Activated T-cell treated with anti-CD3 and anti-CD28 coated beads, Interleukin-2, amount 50 U/mL, for 24 hours (primary cell): ENCODE results near the gene TLK1.

ENCODE experiments used
- DNase-seq: peaks from one replicate; pipeline ENCODE4 v3.0.0-alpha.2; 2020
- H3K27ac Mint-ChIP-seq: 2 replicates; pipeline ENCODE4 v1.8.0; 2020; ENCODE audit warnings: mild to moderate bottlenecking, mixed read lengths
- H3K27me3 Mint-ChIP-seq: 2 replicates; pipeline ENCODE4 v1.8.0; 2020; ENCODE audit warnings: mixed read lengths
- H3K36me3 Mint-ChIP-seq: 2 replicates; pipeline ENCODE4 v1.8.0; 2020; ENCODE audit warnings: low read depth, mixed read lengths
- H3K4me1 Mint-ChIP-seq: 2 replicates; pipeline ENCODE4 v1.8.0; 2020; ENCODE audit warnings: low read depth, mixed read lengths
- H3K4me3 Mint-ChIP-seq: 2 replicates; pipeline ENCODE4 v1.8.0; 2020; ENCODE audit warnings: mild to moderate bottlenecking, moderate library complexity, mixed read lengths
- H3K9me3 Mint-ChIP-seq: 2 replicates; pipeline ENCODE4 v1.8.0; 2020; ENCODE audit warnings: mixed read lengths

TLK1 gene

GRCh38 chr2:171142398-171142797 is 18.3 kb downstream of the TLK1 start:
- H3K9me3 Mint-ChIP-seq = no peaks in the 10 kb centered on the region
- no peak overlapping the region for H3K4me3 Mint-ChIP-seq
- no peak for DNase-seq
- peaks cover 81% of the 10 kb centered on the region for H3K4me1 Mint-ChIP-seq
- no peaks in the 10 kb centered on the region for H3K27me3 Mint-ChIP-seq
- H3K27ac Mint-ChIP-seq = no peak overlapping the region
- peaks cover 7% of the 10 kb centered on the region for H3K36me3 Mint-ChIP-seq

- H3K4me3 Mint-ChIP-seq = no peak overlapping the region
- no peak for DNase-seq
- peak overlapping the region; percentile 5 for H3K27ac Mint-ChIP-seq
- H3K9me3 Mint-ChIP-seq = no peaks in the 10 kb centered on the region
- peaks cover 7% of the 10 kb centered on the region for H3K36me3 Mint-ChIP-seq
- no peaks in the 10 kb centered on the region for H3K27me3 Mint-ChIP-seq
- H3K4me1 Mint-ChIP-seq = peaks cover 81% of the 10 kb centered on the region
These were observed 19.4 kb downstream of the TLK1 start for GRCh38 chr2:171141320-171141719.

- Mint-ChIP-seq H3K27ac (peak overlapping the region; percentile 3), H3K9me3 (peaks cover 2% of the 10 kb centered on the region), H3K27me3 (no peaks in the 10 kb centered on the region), H3K4me3 (no peak overlapping the region), H3K36me3 (peaks cover 6% of the 10 kb centered on the region), H3K4me1 (peaks cover 85% of the 10 kb centered on the region)
- DNase-seq = no peak
These were observed 20.8 kb downstream of the TLK1 start for GRCh38 chr2:171139860-171140259.

- Mint-ChIP-seq H3K4me1 (peaks cover 81% of the 10 kb centered on the region), H3K9me3 (peaks cover 2% of the 10 kb centered on the region), H3K27me3 (no peaks in the 10 kb centered on the region), H3K4me3 (peak overlapping the region; percentile 32), H3K27ac (peak overlapping the region; percentile 89), H3K36me3 (peaks cover 15% of the 10 kb centered on the region)
- no peak for DNase-seq
These were observed 24.7 kb downstream of the TLK1 start for GRCh38 chr2:171136024-171136423.

GRCh38 chr2:171134624-171135230 is 26.0 kb downstream of the TLK1 start:
- peak overlapping the region; percentile 17 for H3K27ac Mint-ChIP-seq
- peaks cover 15% of the 10 kb centered on the region for H3K36me3 Mint-ChIP-seq
- peaks cover 2% of the 10 kb centered on the region for H3K9me3 Mint-ChIP-seq
- H3K4me3 Mint-ChIP-seq = no peak overlapping the region
- H3K27me3 Mint-ChIP-seq = no peaks in the 10 kb centered on the region
- H3K4me1 Mint-ChIP-seq = peaks cover 74% of the 10 kb centered on the region
- DNase-seq = no peak

GRCh38 chr2:171132086-171132485 is 28.6 kb downstream of the TLK1 start:
- H3K36me3 Mint-ChIP-seq = peaks cover 15% of the 10 kb centered on the region
- H3K4me1 Mint-ChIP-seq = peaks cover 70% of the 10 kb centered on the region
- no peaks in the 10 kb centered on the region for H3K27me3 Mint-ChIP-seq
- no peak overlapping the region for H3K27ac Mint-ChIP-seq
- DNase-seq = no peak
- no peak overlapping the region for H3K4me3 Mint-ChIP-seq
- peaks cover 2% of the 10 kb centered on the region for H3K9me3 Mint-ChIP-seq

GRCh38 chr2:171128461-171128860 is 32.2 kb downstream of the TLK1 start:
- Mint-ChIP-seq H3K27ac (no peak overlapping the region), H3K27me3 (no peaks in the 10 kb centered on the region), H3K36me3 (peaks cover 8% of the 10 kb centered on the region), H3K4me1 (peaks cover 60% of the 10 kb centered on the region), H3K9me3 (no peaks in the 10 kb centered on the region), H3K4me3 (no peak overlapping the region)
- DNase-seq = no peak

GRCh38 chr2:171124541-171124940 is 36.2 kb downstream of the TLK1 start:
- Mint-ChIP-seq H3K27ac (no peak overlapping the region), H3K4me1 (peaks cover 55% of the 10 kb centered on the region), H3K27me3 (no peaks in the 10 kb centered on the region), H3K4me3 (no peak overlapping the region), H3K9me3 (no peaks in the 10 kb centered on the region), H3K36me3 (peaks cover 5% of the 10 kb centered on the region)
- DNase-seq = no peak

- Mint-ChIP-seq H3K4me3 (no peak overlapping the region), H3K27me3 (no peaks in the 10 kb centered on the region), H3K27ac (no peak overlapping the region), H3K36me3 (peaks cover 79% of the 10 kb centered on the region), H3K9me3 (no peaks in the 10 kb centered on the region), H3K4me1 (peaks cover 51% of the 10 kb centered on the region)
- DNase-seq = no peak
These were observed 51.1 kb downstream of the TLK1 start for GRCh38 chr2:171109571-171109970.

- DNase-seq = no peak
- Mint-ChIP-seq H3K27me3 (no peaks in the 10 kb centered on the region), H3K36me3 (peaks cover 78% of the 10 kb centered on the region), H3K27ac (no peak overlapping the region), H3K4me3 (no peak overlapping the region), H3K9me3 (no peaks in the 10 kb centered on the region), H3K4me1 (peaks cover 55% of the 10 kb centered on the region)
These were observed 51.7 kb downstream of the TLK1 start for GRCh38 chr2:171109020-171109419.

GRCh38 chr2:171107803-171108202 is 52.9 kb downstream of the TLK1 start:
- Mint-ChIP-seq H3K4me3 (no peak overlapping the region), H3K9me3 (no peaks in the 10 kb centered on the region), H3K36me3 (peaks cover 77% of the 10 kb centered on the region), H3K4me1 (peaks cover 65% of the 10 kb centered on the region), H3K27ac (no peak overlapping the region), H3K27me3 (no peaks in the 10 kb centered on the region)
- no peak for DNase-seq

GRCh38 chr2:171104379-171104778 is 56.3 kb downstream of the TLK1 start:
- H3K4me1 Mint-ChIP-seq = peaks cover 60% of the 10 kb centered on the region
- DNase-seq = no peak
- H3K36me3 Mint-ChIP-seq = peaks cover 76% of the 10 kb centered on the region
- peak overlapping the region; percentile 60 for H3K27ac Mint-ChIP-seq
- peaks cover 13% of the 10 kb centered on the region for H3K9me3 Mint-ChIP-seq
- H3K27me3 Mint-ChIP-seq = no peaks in the 10 kb centered on the region
- no peak overlapping the region for H3K4me3 Mint-ChIP-seq

GRCh38 chr2:171102802-171103201 is 57.9 kb downstream of the TLK1 start:
- Mint-ChIP-seq H3K4me3 (no peak overlapping the region), H3K4me1 (peaks cover 52% of the 10 kb centered on the region), H3K27ac (peak overlapping the region; percentile 24), H3K9me3 (peaks cover 26% of the 10 kb centered on the region), H3K36me3 (peaks cover 78% of the 10 kb centered on the region), H3K27me3 (no peaks in the 10 kb centered on the region)
- DNase-seq = no peak

GRCh38 chr2:171100370-171100769 is 60.3 kb downstream of the TLK1 start:
- H3K4me1 Mint-ChIP-seq = peaks cover 45% of the 10 kb centered on the region
- no peaks in the 10 kb centered on the region for H3K27me3 Mint-ChIP-seq
- no peak overlapping the region for H3K4me3 Mint-ChIP-seq
- peaks cover 35% of the 10 kb centered on the region for H3K9me3 Mint-ChIP-seq
- H3K27ac Mint-ChIP-seq = no peak overlapping the region
- DNase-seq = no peak
- peaks cover 77% of the 10 kb centered on the region for H3K36me3 Mint-ChIP-seq

- Mint-ChIP-seq H3K36me3 (peaks cover 69% of the 10 kb centered on the region), H3K9me3 (peaks cover 35% of the 10 kb centered on the region), H3K4me3 (no peak overlapping the region), H3K27ac (no peak overlapping the region), H3K4me1 (peaks cover 48% of the 10 kb centered on the region), H3K27me3 (no peaks in the 10 kb centered on the region)
- no peak for DNase-seq
These were observed 62.1 kb downstream of the TLK1 start for GRCh38 chr2:171098607-171099006.
